RWPE1 (cell line): ENCODE measurements around the gene IQGAP1.
"Not testable (repeated sequence)": the region's sequence is repeated elsewhere in the genome, so short reads cannot be mapped to it uniquely, and the experiment has no call there.

ENCODE experiments used
- CTCF ChIA-PET: fragments of 350-600 bp; sonication (Branson Sonifier 250); formaldehyde crosslinking; extraction: SDS; loops from one replicate; lab custom pipeline; 2021; lab: Yijun Ruan, JAX
- POLR2A ChIA-PET: fragments of 400-600 bp; formaldehyde crosslinking; extraction: SDS; loops from one replicate; lab custom pipeline; 2020; ENCODE audit warnings: antibody characterized with exemption; ENCODE audit not compliant: low non-redundant PET; lab: Yijun Ruan, JAX
- DNase-seq: peaks from one replicate; pipeline ENCODE4 v3.0.0; 2012; ENCODE audit warnings: low spot score
- H3K27ac ChIP-seq: fragments of 450-650 bp; 2 replicates; pipeline ENCODE4 v1.5.1; 2017
- CTCF ChIP-seq: fragments of 450-650 bp; conservative IDR thresholded peaks from 2 replicates; pipeline ENCODE4 v1.5.1; 2017; ENCODE audit warnings: low read depth, mild to moderate bottlenecking

IQGAP1 gene

GRCh38 chr15:90411176-90411575 is 23.1 kb downstream of the IQGAP1 start:
- ChIA-PET POLR2A (no interaction called here), CTCF (interaction anchor here (0.6 kb wide), 1 partner anchor 124 kb away, joined by 4 read pairs; no protein-coding TSS in a partner anchor)
- no peak for DNase-seq
- TF ChIP-seq CTCF: no peak
- H3K27ac ChIP-seq: no peak overlapping the region

- CTCF ChIA-PET: interaction anchor here (0.6 to 0.9 kb wide), 4 partner anchors 82 to 1005 kb away, joined by 3 to 7 read pairs (median 4); no protein-coding TSS in a partner anchor
- no peak overlapping the region for H3K27ac ChIP-seq
- peak; percentile 78 for DNase-seq
- TF ChIP-seq CTCF: no peak
- POLR2A ChIA-PET: interaction anchor here (0.6 kb wide), 1 partner anchor 130 kb away, joined by 3 read pairs; no protein-coding TSS in a partner anchor
These were observed 24.5 kb downstream of the IQGAP1 start for GRCh38 chr15:90412356-90413194.

GRCh38 chr15:90413411-90414379 is 25.7 kb downstream of the IQGAP1 start:
- DNase-seq: no peak
- TF ChIP-seq CTCF: no peak
- H3K27ac ChIP-seq: no peak overlapping the region
- CTCF ChIA-PET: interaction anchor here (0.9 kb wide), 1 partner anchor 93 kb away, joined by 3 read pairs; no protein-coding TSS in a partner anchor
- POLR2A ChIA-PET: interaction anchor here (0.6 kb wide), 1 partner anchor 24 kb away, joined by 5 read pairs; no protein-coding TSS in a partner anchor

GRCh38 chr15:90414408-90415028 is 26.5 kb downstream of the IQGAP1 start:
- no peak for TF ChIP-seq CTCF
- CTCF ChIA-PET: no interaction called here
- DNase-seq: peak; percentile 55
- H3K27ac ChIP-seq: no peak overlapping the region; the same call in 1 of the 2 replicates
- POLR2A ChIA-PET: no interaction called here

- DNase-seq, POLR2A ChIA-PET, H3K27ac ChIP-seq, CTCF ChIA-PET: not testable (repeated sequence)
These were observed 28.0 kb downstream of the IQGAP1 start for GRCh38 chr15:90416052-90416451.

- CTCF ChIA-PET: interaction anchor here (0.6 kb wide), 1 partner anchor 48 kb away, joined by 4 read pairs; no protein-coding TSS in a partner anchor
- POLR2A ChIA-PET: no interaction called here
- TF ChIP-seq CTCF: no peak
- DNase-seq: no peak
- H3K27ac ChIP-seq: peak overlapping the region; percentile 83
These were observed 30.6 kb downstream of the IQGAP1 start for GRCh38 chr15:90418627-90419026.
